Neural cell (in vitro differentiated cells): ENCODE measurements around the gene KCNMB2. TPM values are rescaled to one million over a fixed set of nuclear protein-coding genes. Genes with fewer than 3 reads are reported as not detected.

Source experiments
- H2AFZ ChIP-seq: fragments of 200-600, 300-800 bp; sonication (generic), shearing (Covaris generic); 2 replicates; pipeline ENCODE4 v1.6.0; 2014; ENCODE audit warnings: low read depth, mild to moderate bottlenecking, antibody characterized with exemption, low read length, moderate library complexity
- H3F3A ChIP-seq: fragments of 200-600 bp; shearing (Covaris generic); 2 replicates; pipeline ENCODE4 v1.6.1; 2016; ENCODE audit warnings: mild to moderate bottlenecking, moderate library complexity, mixed read lengths, antibody characterized with exemption, low read length; ENCODE audit not compliant: insufficient read depth, poor library complexity, severe bottlenecking
- H3K27ac ChIP-seq: fragments of 200-600, 300-800 bp; sonication (generic), shearing (Covaris generic); 2 replicates; pipeline ENCODE4 v1.5.1; 2014; ENCODE audit warnings: mild to moderate bottlenecking, low read length, moderate library complexity
- H3K27me3 ChIP-seq: fragments of 300-800, 200-600 bp; sonication (generic), shearing (Covaris generic); 2 replicates; pipeline ENCODE4 v1.6.0; 2014; ENCODE audit warnings: mild to moderate bottlenecking, low read depth, low read length, moderate library complexity; ENCODE audit not compliant: insufficient read depth
- H3K36me3 ChIP-seq: fragments of 300-800, 200-600 bp; sonication (generic), shearing (Covaris generic); 2 replicates; pipeline ENCODE4 v1.5.1; 2014; ENCODE audit warnings: mild to moderate bottlenecking, antibody characterized with exemption, low read length, moderate library complexity; ENCODE audit not compliant: insufficient read depth
- H3K4me2 ChIP-seq: fragments of 300-800, 200-600 bp; sonication (generic), shearing (Covaris generic); 2 replicates; pipeline ENCODE4 v1.6.0; 2014; ENCODE audit warnings: mild to moderate bottlenecking, low read length
- H3K4me3 ChIP-seq: fragments of 300-800, 200-600 bp; sonication (generic), shearing (Covaris generic); 2 replicates; pipeline ENCODE4 v1.5.1; 2014; ENCODE audit warnings: mild to moderate bottlenecking, low read length, moderate library complexity
- H3K79me2 ChIP-seq: fragments of 200-600 bp; shearing (Covaris generic); replicated peaks from 2 replicates; pipeline ENCODE4 v1.6.0; 2014; ENCODE audit warnings: mild to moderate bottlenecking, low read length, moderate library complexity; ENCODE audit not compliant: insufficient read depth
- H3K9ac ChIP-seq: fragments of 300-800, 200-600 bp; sonication (generic), shearing (Covaris generic); 2 replicates; pipeline ENCODE4 v1.6.1; 2016; ENCODE audit warnings: mild to moderate bottlenecking, low read length, mixed read lengths
- H3K9me2 ChIP-seq: fragments of 200-600 bp; shearing (Covaris generic); 2 replicates; pipeline ENCODE4 v1.6.1; 2016; ENCODE audit warnings: mild to moderate bottlenecking, low read length, mixed read lengths; ENCODE audit not compliant: insufficient read depth
- H3K9me3 ChIP-seq: fragments of 200-600, 300-800 bp; sonication (generic), shearing (Covaris generic); 2 replicates; pipeline ENCODE4 v1.6.1; 2016; ENCODE audit warnings: mild to moderate bottlenecking, mixed run types, low read length, moderate library complexity, mixed read lengths
- H4K20me1 ChIP-seq: fragments of 200-600 bp; shearing (Covaris generic); 2 replicates; pipeline ENCODE4 v1.6.1; 2016; ENCODE audit warnings: mild to moderate bottlenecking, mixed run types; ENCODE audit not compliant: insufficient read depth
- EP300 ChIP-seq: fragments of 450-650 bp; conservative IDR thresholded peaks from 2 replicates; pipeline ENCODE4 v1.6.1; 2014; ENCODE audit warnings: antibody characterized with exemption, mild to moderate bottlenecking, moderate library complexity; ENCODE audit not compliant: poor library complexity, severe bottlenecking
- EZH2 ChIP-seq: fragments of 200-600, 300-800 bp; shearing (Covaris generic), sonication (generic); IDR thresholded peaks from 2 replicates; pipeline ENCODE4 v1.6.1; 2014; ENCODE audit warnings: antibody characterized with exemption, low read length, borderline replicate concordance, mild to moderate bottlenecking; ENCODE audit not compliant: insufficient read depth, poor library complexity, severe bottlenecking
- MXI1 ChIP-seq: fragments of 450-650 bp; conservative IDR thresholded peaks from 2 replicates; pipeline ENCODE4 v1.6.1; 2014; ENCODE audit warnings: antibody characterized with exemption, mild to moderate bottlenecking; ENCODE audit not compliant: poor library complexity, severe bottlenecking
- POLR2AphosphoS5 ChIP-seq: IDR thresholded peaks from 2 replicates; pipeline ENCODE4 v1.6.1; 2012
- RAD21 ChIP-seq: fragments of 450-650 bp; conservative IDR thresholded peaks from 2 replicates; pipeline ENCODE4 v1.6.1; 2014; ENCODE audit warnings: antibody characterized with exemption, mild to moderate bottlenecking, moderate library complexity
- SMC3 ChIP-seq: fragments of 450-650 bp; conservative IDR thresholded peaks from 2 replicates; pipeline ENCODE4 v1.6.1; 2014; ENCODE audit warnings: antibody characterized with exemption, mild to moderate bottlenecking, moderate library complexity; ENCODE audit not compliant: poor library complexity
- TAF1 ChIP-seq: IDR thresholded peaks from 2 replicates; pipeline ENCODE4 v1.6.1; 2012; ENCODE audit warnings: low read depth
- polyA plus RNA-seq: library from polyadenylated mRNA; depleted of rRNA; stranded (reverse); fragments of >200 nt; gene quantifications from 2 replicates; pipeline ENCODE4 v1.2.3, GENCODE V29; 2014
- TF ChIP-seq, protein P1 (sequence below): IDR thresholded peaks from 2 replicates; pipeline ENCODE4 v1.6.1; 2012; ENCODE audit warnings: borderline replicate concordance
- TF ChIP-seq, protein P2 (sequence below): fragments of 450-650 bp; IDR thresholded peaks from 2 replicates; pipeline ENCODE4 v1.5.1; 2014; ENCODE audit warnings: antibody characterized with exemption, mild to moderate bottlenecking, moderate library complexity; ENCODE audit not compliant: poor library complexity, severe bottlenecking

The KCNMB2 gene
- polyA plus RNA-seq, 1 donor from 2014 or later, result 0.93 TPM

DNA sequence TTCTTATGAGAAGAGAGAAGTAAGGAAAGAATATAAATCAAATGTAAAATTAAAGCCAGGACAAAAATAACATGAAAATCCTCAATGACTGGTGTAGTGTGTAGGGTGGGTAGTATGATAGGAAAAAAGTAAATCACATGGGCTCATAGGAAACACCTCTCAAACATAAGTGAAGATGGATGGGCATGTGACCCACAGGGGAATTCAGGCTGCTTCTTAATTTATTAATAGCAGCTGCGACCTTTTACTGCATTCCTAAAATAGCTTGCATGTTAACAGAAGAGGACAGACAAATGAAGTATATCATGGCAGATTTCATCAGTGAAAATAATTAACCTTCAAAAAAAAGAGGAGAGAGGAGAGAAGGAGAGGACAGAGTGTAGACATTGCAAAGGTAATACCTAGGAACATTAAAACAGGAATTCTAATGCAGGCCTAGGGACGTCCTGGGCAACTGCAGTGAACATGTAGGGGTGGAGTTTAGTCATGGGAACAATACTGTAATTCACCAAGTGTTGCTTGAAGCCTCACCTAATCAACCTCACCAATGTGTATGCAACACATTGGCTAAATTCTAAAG, 132.9 kb downstream of the KCNMB2 start:
- Histone ChIP-seq H3K79me2 (no peaks in the 10 kb centered on the region), H3K9ac (no peak overlapping the region), H3K36me3 (no peaks in the 10 kb centered on the region), H2AFZ (no peak overlapping the region), H3K4me2 (no peak overlapping the region), H4K20me1 (no peaks in the 10 kb centered on the region), H3F3A (no peaks in the 10 kb centered on the region), H3K27ac (no peak overlapping the region), H3K9me3 (no peaks in the 10 kb centered on the region), H3K9me2 (no peaks in the 10 kb centered on the region), H3K4me3 (no peak overlapping the region), H3K27me3 (no peaks in the 10 kb centered on the region)
- TF ChIP-seq SMC3 (no peak), POLR2AphosphoS5 (no peak), TAF1 (no peak)
- TF ChIP-seq, protein P1, sequence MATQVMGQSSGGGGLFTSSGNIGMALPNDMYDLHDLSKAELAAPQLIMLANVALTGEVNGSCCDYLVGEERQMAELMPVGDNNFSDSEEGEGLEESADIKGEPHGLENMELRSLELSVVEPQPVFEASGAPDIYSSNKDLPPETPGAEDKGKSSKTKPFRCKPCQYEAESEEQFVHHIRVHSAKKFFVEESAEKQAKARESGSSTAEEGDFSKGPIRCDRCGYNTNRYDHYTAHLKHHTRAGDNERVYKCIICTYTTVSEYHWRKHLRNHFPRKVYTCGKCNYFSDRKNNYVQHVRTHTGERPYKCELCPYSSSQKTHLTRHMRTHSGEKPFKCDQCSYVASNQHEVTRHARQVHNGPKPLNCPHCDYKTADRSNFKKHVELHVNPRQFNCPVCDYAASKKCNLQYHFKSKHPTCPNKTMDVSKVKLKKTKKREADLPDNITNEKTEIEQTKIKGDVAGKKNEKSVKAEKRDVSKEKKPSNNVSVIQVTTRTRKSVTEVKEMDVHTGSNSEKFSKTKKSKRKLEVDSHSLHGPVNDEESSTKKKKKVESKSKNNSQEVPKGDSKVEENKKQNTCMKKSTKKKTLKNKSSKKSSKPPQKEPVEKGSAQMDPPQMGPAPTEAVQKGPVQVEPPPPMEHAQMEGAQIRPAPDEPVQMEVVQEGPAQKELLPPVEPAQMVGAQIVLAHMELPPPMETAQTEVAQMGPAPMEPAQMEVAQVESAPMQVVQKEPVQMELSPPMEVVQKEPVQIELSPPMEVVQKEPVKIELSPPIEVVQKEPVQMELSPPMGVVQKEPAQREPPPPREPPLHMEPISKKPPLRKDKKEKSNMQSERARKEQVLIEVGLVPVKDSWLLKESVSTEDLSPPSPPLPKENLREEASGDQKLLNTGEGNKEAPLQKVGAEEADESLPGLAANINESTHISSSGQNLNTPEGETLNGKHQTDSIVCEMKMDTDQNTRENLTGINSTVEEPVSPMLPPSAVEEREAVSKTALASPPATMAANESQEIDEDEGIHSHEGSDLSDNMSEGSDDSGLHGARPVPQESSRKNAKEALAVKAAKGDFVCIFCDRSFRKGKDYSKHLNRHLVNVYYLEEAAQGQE, result no peak
- TF ChIP-seq, protein P2, sequence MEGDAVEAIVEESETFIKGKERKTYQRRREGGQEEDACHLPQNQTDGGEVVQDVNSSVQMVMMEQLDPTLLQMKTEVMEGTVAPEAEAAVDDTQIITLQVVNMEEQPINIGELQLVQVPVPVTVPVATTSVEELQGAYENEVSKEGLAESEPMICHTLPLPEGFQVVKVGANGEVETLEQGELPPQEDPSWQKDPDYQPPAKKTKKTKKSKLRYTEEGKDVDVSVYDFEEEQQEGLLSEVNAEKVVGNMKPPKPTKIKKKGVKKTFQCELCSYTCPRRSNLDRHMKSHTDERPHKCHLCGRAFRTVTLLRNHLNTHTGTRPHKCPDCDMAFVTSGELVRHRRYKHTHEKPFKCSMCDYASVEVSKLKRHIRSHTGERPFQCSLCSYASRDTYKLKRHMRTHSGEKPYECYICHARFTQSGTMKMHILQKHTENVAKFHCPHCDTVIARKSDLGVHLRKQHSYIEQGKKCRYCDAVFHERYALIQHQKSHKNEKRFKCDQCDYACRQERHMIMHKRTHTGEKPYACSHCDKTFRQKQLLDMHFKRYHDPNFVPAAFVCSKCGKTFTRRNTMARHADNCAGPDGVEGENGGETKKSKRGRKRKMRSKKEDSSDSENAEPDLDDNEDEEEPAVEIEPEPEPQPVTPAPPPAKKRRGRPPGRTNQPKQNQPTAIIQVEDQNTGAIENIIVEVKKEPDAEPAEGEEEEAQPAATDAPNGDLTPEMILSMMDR, result no peak

DNA sequence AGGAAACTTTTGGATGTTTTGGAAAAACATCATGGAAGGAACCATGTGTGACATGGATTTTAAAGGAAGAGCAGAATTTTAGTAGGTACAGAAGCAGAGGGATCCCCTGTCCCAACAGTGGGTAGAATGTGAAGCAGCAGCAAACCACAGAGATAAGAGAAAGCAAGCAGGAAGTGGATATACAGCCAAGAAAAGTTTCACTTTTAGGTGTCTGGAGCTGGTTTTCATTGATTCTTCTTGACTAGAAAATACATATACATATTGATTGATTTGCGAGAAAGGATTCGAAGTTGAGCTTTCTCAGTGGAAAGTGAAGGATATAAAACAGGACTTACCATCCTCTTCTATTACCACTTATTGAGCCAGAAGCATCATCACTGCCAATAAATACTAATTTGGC, 133.5 kb downstream of the KCNMB2 start:
- TF ChIP-seq, protein P2, result no peak
- TF ChIP-seq MXI1 (no peak), SMC3 (no peak), EZH2 (no peak), EP300 (no peak), POLR2AphosphoS5 (no peak), RAD21 (no peak), TAF1 (no peak)
- TF ChIP-seq, protein P1, result no peak
- Histone ChIP-seq H2AFZ (no peak overlapping the region), H3K27ac (no peak overlapping the region), H3K4me3 (no peak overlapping the region), H3K36me3 (no peaks in the 10 kb centered on the region), H3K9me3 (no peaks in the 10 kb centered on the region), H4K20me1 (no peaks in the 10 kb centered on the region), H3K27me3 (no peaks in the 10 kb centered on the region), H3F3A (no peaks in the 10 kb centered on the region), H3K9ac (no peak overlapping the region), H3K79me2 (no peaks in the 10 kb centered on the region), H3K9me2 (no peaks in the 10 kb centered on the region), H3K4me2 (no peak overlapping the region)
